OCI-M2 (cell line): ENCODE results near the gene LIMA1.
"Not testable (repeated sequence)": the region's sequence is repeated elsewhere in the genome, so short reads cannot be mapped to it uniquely, and the experiment has no call there.

ENCODE experiments used
- DNase-seq: peaks from one replicate; lab custom pipeline; 2025; ENCODE audit not compliant: unreplicated experiment; lab: John Stamatoyannopoulos, UW

The LIMA1 gene

DNA sequence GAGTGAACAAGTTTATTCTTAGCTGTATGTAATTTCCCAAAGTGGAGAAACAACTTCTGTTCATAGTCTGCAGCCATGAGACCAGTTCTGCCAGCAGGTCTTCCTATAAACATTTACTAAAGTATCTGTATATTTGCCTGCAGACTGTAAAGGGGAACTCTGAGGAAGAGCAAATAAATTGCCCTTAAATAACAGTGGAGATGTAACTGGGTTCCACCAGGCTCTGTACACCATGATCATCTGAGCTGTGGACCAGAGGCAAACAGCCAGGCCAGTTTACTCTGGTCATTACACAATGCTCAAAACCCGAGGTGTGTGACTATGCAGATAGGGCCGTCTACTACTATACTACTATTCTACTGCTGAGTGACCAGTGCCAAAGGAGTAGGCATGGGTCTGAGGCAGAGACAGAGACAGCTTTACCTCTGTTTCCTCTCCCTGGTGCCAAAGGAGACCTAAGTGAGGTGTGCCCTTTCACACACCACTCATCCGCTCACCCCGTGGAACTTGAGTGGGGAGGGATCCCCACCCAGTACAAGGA lies 95.0 kb downstream of the LIMA1 start:
- DNase-seq, result no peak

DNA sequence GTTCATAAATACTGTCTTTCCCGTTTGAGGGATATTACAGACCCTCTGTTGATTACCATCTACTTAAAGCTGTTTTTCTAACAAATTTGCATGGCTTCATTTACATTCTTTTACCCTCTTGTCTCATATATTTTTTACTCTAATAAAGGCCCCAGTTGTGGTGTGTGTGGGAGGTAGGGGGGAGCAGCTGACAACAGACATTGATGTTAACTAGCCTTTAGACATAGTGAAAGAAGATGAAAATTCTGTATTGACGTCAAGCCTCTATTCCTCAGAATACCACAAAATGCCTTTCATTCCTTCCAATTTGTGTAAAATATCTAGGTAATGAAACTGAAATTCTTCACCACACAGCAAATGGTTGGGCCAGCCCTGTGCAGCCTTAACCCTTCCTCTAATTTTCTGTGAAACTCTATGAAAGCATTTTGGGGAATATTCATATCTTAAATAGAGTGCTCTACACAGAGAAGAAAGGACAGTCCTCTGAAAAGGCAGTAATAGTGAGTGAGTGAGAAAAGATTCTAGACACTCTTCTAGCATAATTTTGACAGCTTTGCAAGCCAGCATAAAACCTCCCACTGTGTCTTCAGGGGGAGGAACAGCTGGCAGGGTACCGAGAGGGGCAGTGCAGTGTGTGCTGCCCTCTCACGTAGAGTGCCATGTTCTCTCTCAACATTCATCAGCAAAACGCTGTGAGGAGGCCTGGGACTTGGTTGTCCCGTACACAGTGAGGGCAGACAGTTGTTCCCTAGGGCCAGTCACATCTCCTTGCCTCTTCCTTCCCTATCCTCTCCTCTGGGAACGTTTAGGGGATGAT lies 96.0 kb downstream of the LIMA1 start:
- no peak for DNase-seq

DNA sequence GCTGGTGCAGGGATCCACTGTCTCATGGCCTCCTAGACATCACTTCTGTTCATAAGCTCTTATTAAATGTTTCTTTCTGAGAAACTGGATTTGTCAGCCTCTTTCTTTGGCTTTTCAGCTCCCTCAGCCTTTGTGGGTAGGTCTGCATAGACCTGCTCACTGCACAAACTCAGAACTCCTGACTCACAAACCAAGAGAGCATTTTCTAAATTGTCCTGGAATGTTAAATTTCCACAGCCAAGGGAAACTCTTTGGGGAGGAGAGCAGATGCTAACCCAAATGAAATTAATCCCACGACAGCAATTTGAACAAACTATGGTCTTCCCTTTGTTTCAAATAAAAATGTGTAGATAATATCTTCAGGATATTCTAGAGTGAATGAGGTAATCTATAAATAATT lies 96.6 kb downstream of the LIMA1 start:
- DNase-seq, result no peak

DNA sequence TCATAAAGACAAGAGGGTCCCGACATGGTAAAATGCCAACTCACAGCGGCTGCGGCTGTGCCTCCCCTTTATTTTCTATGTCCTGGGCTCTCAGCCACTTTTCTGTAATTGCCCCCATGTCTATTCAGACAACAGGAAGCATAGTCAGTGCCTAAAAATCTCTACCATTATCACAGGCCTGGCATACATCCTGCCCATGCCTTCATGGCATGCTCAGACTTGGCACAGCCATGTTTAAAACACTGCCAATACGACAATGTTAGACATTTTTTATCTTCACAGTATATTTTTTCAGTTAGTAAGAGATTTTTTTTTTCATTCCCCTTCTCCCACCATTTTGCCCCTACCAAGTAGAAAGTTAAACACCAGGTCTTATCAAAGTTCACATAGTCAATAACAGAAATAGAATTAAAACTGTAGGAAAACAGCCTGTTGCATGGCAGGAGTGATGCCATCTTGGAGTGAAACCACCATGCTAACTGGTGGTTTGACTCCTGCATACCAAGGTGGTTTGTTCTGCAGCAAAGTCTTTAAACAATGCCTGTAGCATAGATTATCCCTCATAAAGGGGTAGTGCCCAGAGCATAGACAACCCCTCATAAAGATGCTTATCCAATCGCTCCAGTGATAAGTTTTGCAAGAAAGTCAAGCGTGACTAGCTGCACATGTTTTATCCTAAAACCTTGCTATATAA lies 97.2 kb downstream of the LIMA1 start:
- no peak for DNase-seq

DNA sequence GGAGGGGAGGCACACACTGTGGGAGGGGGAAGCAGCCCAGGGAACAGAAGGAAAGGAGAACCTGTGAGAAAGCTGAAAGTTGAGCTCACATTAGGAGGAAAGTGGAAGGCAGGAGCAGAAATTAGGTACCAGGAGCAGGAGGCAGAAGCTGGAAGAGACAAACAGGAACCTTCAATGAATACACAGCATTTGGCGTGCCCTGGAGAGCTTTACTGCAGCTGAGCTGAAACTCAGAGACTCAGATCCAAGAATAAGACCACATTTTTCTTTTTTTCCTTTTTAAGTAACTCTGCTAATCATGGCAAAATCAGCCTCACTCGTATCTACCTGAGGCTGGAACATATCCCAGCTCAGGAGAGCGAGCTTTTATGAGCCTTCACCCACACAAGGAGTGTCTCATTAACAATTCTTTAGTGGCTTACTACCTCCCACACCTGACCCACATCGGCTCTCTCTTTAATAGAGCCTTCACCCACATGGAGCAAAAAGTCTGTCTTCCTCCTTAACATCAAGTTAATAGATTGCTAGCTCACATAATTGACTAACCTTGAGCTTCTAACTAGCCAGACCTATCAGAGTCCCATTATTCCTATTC lies 97.9 kb downstream of the LIMA1 start:
- no peak for DNase-seq

DNA sequence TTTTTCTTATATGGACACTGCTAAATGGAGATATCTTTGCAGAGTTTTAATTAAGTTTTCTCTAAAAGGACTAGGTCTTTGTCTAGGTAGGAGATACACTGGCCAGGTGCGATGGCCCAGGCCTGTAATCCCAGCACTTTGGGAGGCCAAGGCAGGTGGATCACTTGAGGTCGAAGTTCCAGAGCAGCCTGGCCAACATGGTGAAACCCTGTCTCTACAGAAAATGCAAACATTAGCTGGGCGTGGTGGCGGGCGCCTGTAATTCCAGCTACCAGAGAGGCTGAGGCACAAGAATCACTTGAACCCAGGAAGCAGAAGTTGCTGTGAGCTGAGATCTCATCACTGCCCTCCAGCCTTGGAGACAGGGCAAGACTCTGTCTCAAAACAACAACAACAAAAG lies 99.1 kb downstream of the LIMA1 start:
- DNase-seq, result no peak

DNA sequence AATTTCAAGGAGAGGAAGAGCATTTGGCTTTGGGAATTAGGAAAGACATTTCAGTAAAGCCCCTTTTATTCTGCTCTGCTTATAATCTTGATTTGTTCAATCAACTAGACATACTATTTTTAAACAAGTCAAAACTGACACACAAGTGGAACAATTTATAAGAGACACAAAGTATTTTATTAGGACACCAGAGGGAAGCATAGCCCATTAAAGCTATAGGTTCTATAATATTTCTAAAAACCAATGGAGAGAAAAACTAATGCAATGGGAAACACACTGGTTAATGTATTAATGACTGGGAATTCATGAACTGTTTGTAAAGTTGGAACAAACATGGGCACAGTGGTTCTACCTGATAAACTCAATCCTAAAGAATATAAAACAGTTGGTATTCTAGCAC lies 100.9 kb downstream of the LIMA1 start:
- no peak for DNase-seq

DNA sequence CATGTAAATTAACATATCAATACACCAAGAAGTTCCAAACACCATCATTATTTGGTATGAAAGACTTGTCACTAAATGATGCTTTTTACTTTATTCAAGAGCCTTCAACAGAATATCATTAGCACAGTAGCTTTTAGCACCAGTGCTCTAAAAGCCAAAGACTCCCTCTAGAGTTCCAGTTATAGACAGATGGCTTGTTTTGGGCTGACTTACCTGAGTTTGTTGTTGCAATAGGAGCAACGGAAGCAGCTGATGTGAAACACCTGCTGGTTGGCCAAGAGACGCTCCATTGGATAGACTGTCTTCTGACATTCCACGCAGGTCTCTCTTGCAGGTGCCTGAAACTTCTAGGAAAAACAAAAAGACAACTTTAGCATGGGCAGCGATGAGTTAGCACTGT lies 101.6 kb downstream of the LIMA1 start:
- DNase-seq, result no peak

DNA sequence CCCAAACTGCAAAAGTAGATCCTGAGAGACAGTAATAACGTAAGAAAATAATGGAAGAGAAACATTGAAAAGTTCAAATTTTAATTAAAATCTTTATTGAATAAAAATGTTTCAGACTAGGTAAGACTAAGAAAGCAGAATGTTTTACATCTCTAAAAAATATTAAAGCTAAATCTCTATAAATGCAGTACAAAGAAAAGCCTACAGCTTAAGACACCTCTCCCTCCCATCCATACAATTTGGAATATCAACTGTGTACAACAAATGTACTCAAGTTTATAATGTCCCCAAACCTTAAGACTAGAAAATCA lies 107.6 kb downstream of the LIMA1 start:
- DNase-seq, result no peak

DNA sequence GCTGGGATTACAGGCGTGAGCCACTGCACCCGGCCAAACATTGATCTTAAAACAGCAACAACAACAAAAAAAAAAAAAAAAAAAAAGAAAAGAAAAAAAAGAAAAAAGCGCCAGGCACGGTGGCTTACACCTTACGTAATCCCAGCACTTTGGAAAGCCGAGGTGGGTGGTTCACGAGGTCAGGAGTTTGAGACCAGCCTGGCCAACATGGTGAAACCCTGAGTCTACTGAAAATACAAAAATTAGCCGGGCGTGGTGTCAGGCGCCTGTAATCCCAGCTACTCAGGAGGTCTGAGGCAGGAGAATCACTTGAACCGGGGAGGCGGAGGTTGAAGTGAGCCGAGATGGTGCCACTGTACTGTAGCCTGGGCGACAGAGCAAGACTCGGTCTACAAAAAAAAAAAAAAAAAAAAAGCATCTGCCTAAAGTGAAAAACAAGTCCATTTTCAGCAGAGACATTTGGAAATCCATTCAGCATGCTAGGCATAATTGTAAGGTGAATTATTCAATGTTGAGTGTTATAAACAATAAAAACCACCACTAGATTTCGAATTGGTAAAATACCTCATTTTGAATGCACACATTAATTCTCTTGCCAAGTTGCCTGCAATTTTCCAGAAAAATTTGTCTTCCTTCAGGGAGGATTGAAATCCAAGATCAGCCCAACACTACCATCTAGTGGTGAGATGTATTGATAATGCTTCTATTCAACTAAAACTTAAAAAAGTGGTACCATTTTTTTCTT lies 108.2 kb downstream of the LIMA1 start:
- DNase-seq, result peak; percentile 44

DNA sequence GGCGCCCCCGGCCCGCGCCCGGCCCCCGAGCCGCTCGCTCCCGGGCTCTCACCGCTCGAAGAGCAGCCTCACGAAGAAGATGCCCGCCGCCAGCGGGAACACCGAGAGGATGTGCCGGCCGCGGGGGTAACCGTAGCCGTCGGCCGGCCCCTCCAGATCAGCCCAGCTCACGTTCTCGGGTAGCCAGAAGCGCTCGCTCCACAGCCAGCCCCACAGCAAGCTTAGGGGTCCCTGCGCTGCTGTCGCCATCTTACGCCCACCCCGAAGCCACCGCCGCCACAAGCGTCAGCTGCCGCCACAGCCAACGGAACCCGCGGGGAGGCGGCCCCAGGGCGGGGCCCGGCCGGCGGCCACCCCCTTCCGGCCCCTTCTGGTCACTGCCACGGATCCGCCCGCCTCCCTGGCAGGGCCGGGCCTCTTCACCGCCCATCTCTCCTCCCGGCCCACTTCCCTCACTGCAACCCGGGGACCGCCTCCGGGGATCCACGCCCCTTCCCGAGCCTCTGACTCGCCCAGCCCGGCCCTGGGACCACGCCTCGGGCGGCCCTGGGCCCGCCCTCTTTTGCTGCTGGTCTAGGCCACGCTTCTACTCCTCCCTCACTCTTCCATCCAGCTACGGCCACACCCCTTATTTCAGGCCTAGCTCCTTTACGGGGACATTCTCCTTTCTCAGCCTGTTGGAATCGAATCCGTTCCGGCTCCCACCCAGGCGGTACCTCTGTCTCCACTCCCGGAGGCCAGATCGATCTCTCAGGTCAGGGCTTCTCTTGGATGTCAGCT lies 116.1 kb downstream of the LIMA1 start, which contains the start of gene CERS5:
Gene CERS5 (minus strand): TSS at position 321 of the 780 bp plus-strand sequence. CDS start 72 bp downstream, at position 249.
- peak; percentile 75 for DNase-seq

DNA sequence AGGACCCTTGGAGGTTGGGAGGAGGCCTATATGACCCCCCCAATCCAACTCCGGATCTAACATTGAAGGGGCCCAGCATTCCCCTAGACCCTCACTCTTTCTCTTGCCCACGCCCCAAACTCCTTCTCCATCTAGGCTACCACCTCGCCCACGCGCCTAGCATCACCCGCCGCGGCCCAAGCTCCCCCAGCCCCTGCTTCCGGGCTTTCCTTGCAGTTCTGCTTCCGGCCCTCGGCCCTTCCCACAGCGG lies 116.6 kb downstream of the LIMA1 start:
- no peak for DNase-seq

DNA sequence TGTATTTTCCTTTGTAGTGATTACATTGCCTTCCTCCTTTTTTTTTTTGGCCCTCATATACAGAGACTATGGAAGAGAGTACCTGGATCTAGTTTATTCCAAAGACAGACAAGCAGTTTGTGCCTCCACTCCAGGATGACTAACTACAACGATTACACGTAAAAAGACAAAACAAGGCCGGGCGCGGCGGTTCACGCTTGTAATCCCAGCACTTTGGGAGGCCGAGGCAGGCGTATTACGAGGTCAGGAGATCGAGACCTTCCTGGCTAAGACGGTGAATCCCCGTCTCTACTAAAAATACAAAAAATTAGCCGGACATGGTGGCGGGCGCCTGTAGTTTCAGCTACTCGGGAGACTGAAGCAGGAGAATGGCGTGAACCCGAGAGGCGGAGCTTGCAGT lies 118.4 kb downstream of the LIMA1 start:
- no peak for DNase-seq

DNA sequence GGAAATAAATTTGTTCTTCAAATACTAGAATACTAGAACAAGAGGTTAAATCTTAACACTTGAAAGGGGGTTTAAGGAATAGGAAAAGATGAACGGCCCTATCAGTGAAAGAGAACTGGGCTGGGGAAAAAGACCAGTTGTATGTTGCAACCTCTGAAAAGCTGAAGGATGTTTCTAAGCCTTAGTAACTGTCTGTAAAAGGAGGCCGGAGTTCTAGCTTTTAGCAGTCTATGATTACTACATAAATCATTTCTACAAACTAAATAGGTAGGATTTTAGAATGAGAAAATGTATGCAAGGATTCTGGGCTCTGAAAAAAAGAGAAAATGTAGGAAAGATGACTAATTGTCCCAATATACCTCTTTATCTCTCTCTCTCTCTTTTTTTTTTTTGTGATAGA lies 121.1 kb downstream of the LIMA1 start:
- no peak for DNase-seq

DNA sequence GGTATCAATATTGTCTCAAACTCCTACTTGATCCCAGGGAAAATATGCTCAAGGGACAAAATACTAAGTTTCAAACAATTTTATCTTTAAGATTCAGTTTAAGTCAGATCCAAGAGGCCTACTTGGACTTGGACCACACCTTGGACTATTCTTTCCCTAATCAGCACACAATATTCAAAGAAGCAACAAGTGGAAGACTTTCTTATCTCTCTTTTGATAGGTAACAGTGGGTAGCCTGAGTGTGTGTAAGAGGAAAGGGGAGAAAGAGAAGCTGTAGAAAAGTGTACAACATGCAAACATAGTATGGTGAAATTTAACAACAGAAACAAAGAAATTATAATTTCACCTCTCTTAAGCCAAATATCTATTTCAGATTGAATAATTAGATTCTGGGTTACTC lies 122.7 kb downstream of the LIMA1 start:
- DNase-seq, result no peak

DNA sequence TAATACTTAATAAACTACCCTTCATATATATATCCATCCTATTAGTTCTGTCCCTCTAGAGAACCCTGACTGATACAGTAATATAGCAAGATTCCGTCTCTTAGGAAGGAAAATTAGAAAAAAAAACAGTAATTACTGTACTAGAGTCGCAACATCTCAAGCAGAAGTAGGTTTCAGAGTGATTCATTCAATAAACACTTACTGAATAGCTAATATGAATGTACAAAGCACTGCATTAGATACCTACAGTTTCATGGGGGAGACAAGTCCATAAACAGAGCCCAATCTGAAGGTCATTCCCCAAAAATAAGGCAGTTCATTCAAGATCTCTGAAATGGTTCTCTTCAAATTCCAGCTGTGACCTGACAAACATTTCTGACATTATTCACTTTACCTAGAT lies 126.1 kb downstream of the LIMA1 start:
- no peak for DNase-seq

DNA sequence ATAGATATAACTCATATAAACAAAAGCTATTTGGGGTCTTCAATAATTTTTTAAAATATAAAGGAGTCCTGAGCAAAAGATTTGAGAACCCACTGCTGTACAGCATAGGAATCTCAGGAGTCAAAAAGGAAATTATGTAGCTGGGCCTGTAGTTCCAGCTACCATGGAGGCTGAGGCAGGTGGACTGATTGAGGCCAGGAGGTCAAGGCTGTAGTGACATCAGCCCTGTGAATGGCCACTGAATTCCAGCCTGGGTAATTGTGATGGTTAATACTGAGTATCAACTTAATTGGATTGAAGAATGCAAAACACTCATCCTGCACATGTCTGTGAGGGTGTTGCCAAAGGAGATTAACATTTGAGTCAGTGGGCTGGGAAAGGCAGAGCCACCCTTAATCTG lies 126.7 kb downstream of the LIMA1 start:
- no peak for DNase-seq

DNA sequence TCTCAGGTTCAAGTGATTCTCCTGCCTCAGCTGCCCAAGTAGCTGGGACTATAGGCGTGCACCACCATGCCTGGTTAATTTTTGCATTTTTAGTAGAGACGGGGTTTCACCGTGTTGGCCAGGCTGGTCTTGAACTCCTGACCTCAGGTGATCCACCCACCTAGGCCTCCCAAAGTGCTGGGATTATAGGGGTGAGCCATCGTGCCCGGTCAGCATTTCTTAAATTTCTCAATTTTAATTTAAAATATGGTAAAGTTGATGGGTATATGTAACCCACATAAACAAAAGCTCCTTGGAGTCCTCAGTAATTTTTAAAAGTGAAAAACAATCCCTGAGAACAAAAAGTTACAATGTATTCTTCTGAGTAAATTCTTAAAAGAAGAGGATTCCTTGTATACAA lies 128.4 kb downstream of the LIMA1 start:
- not testable (repeated sequence) for DNase-seq

DNA sequence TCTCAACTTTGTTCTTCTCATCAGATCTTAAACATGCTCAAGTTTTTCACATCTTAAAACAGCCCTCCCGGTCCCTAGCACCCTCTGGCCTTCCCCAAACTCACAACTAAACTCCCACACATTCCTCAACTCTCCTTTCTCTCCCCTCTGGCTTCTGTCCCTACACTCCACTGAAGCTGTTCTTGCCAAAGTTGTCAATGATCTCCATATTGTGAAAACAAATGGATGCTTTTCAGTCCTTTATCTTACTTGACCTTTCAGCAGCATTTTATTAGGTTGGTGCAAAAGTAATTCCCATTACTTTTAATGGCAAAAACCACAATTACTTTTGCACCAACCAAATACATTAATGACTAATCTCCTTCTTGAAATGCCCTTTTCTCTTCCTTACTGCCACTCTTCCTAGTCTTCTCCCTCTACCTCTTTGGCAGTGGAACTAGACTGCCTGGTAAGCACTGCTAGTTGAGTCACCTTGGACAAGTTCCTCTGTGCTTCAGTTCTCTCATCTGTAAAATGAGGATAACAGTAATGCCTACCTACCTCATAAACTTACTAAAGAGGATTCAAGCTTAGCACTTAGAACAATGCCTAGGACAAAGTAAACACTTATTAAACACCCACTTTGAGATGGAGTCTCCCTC lies 132.2 kb downstream of the LIMA1 start:
- no peak for DNase-seq

DNA sequence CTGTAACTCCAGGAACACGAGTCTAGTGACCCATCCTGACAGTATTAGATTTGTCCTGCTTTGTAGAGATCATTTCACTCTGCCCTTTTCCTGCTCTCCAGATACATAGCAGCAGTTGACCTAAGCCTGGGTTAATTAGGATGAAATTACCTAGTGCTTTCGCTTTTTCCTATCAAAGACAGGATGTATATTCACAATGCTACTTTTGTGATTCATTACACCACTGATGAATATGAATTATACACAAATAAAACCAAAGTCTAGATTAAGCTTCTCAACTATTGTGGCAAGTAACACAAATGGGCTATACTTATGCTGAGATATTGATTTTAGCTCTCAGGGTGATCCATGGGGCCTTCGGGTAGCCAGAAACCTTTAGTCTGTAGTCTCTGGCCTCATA lies 134.0 kb downstream of the LIMA1 start:
- DNase-seq, result no peak
